GM19035 (cell line): ENCODE measurements around the gene AMMECR1.
A peak's percentile ranks its signal among the peaks of the same experiment; 100 is the strongest.
"Not testable (repeated sequence)": the region's sequence is repeated elsewhere in the genome, so short reads cannot be mapped to it uniquely, and the experiment has no call there.

Experiments
- ATAC-seq: cut with Tn5 transposase; IDR thresholded peaks from one replicate; pipeline ENCODE4 v1.9.1; 2021; ENCODE audit not compliant: unreplicated experiment

Gene AMMECR1

DNA sequence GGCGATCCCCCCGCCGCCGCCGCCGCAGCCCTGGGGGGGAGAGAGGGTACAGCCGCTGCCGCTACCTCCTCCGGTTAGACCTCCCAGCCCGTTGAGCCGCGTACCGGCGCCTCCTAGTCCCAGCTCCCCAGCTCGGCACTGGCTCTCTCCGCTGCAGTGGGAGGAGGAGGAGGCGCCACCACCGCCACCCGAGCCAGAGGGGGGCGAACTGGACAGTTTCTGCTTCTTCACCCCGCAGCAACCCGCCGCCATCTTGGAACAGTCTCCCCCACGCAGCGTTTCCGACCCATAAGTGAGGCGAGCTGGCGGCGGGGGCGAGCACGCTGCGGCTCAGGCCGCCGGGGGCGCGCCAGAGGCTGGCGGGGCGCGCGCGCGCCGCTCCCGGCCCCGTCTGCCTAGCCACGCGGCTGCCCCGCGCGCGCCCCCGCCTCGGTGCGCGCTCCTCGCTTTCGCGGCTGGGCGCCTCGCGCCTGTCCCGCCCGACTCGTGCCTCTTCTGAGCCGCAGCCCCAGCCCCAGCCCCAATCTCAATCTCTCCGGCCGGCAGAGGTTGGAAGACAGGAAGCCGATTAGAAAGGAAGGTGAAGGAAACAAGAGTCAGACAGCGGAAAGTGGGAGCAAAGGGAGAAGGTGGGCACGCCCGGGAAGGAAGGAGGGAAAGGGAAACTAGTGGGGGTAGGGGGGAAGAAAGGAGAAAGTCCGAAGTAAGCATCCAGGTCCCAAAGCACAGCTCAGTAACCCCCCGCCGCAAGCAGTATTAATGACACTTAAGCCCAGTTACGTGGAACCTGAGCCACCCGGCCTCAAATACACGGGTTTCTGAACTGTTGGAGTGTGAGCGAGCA lies at the start of gene AMMECR1:
Gene AMMECR1 (minus strand): TSS at position 266 of the 844 bp plus-strand sequence. CDS start 14 bp downstream, at position 252.
- peak; percentile 73 for ATAC-seq

DNA sequence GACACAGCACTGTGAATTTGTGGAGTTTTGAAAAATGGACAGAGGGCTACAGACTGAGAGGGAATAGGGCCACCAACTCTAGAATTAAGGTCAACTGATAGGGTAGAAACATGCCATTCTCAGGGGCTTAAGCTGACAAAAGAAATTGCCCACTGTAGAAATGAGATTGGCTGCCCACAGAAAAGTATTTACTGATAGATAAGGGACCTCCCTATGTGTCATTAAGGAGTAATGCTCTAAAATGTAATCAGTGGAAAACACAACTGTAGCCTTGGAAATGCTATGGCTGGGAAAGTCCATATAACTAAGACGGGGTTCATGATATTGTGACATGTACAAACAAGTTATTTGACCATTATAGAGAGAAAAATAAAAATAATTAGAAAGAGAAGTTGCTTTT lies 45.4 kb upstream of the AMMECR1 start:
- no peak for ATAC-seq

DNA sequence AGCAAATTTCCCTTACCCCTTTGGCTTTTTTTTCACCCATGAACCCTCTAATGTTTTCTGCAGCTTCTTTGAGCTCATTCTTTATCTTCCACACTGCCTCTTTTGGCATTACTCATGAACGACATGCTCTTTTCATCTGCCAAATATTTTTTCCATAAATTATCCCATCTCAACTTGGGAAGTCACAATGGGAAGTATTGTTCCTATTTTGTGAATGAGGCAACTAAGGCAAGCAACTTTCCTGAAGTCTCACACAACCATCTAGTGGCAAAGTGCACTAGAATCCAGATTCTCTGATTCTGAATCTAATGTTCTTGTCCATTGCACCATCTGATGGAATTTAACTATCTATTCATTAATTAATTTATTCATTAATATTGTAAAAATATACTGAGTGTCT lies 41.4 kb upstream of the AMMECR1 start:
- ATAC-seq: no peak

DNA sequence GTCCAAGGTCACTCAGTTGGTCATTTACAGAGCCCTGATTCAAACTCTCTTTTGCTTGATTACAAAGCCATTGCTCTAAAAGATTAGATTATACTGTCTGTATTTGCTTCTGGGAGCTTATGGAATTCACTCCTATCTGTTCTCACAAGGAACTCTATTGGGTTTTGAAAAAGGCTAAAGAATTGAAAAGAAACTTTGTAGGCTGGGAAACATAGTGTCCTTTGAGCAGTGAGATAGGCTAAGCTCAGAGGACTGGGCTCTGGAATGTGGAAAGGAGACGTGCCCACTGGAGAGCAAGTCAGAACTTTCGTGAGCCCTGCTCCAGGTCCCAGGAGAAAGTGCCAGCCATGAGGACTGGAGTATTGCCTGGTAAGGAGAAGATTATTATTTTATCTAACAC lies 40.7 kb upstream of the AMMECR1 start, which contains the start of gene RTL9:
Gene RTL9 (plus strand): TSS at position 301 of the 400 bp plus-strand sequence. CDS start 91,770 bp downstream, outside the sequence.
- ATAC-seq: no peak

DNA sequence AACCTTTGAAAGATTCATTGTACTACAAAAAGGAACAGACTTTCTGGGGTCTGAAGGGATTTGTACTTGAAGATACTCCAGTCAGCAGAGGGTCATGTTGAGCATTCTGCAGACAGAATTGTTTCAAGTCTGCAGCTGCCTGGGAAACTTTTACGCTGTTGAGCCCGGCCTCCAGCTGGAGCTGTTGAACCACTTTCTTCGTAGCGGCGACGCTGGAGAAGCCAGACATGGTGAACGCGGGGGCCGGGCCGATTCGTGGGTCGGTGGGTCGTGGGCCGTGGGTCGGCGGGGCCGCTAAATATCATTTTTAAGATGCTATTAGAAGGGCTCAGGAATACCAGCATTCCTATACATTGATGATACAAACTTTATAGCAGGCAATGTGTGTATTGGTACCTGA lies 28.8 kb upstream of the AMMECR1 start:
- ATAC-seq: no peak

DNA sequence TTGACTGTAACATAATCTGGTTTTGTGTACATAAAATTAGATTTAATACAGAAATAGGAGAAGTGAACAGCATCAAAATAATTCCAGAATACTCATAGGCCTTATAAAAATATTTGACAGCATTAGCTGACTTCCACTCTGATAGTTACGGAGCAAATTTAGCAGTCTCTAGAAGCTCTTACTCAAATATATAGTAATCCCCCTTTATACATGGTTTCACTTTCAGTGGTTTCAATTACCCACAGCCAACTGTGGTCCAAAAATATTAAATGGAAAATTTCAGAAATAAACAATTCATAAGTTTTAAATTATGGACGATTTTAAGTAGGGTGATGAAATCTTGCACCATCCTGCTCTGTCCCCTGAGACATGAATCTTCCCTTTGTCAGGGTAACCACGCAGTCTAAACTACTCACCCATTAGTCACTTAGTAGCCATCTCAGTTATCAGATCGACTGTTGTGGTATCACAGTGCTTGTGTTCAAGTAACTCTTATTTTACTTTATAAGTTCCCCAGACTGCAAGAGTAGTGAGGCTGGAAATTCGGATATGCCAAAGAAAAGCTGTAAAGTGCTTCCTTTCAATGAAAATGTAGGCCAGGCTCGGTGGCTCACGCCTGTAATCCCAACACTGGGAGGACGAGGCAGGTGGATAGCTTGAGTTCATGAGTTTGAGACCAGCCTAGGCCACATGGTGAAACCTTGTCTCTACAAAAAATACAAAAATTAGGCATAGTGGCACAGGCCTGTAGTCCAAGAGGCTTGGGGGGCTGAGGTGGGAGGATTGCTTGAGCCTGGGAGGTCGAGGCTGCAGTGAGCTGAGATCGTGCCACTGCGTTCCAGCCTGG lies 23.5 kb upstream of the AMMECR1 start:
- ATAC-seq: peak; percentile 90

DNA sequence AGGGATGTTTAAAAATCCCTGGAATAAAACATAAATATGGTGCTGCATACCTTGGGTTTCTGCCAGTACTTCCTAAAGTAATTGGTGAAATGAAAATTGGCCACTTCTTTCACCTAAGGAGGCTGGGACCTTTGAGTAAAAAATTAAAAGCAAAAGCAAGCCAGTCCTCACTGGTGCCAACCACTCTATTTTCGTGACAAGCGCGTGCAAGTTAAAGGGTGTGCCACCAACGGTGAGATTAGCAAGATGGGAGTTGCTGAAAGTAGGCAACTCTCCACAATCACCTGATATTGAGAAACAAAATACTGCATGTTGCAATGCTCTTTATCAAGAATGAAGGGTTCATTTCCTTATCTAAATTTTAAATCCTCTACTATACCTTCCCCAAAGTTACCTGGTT lies 21.1 kb upstream of the AMMECR1 start:
- no peak for ATAC-seq

DNA sequence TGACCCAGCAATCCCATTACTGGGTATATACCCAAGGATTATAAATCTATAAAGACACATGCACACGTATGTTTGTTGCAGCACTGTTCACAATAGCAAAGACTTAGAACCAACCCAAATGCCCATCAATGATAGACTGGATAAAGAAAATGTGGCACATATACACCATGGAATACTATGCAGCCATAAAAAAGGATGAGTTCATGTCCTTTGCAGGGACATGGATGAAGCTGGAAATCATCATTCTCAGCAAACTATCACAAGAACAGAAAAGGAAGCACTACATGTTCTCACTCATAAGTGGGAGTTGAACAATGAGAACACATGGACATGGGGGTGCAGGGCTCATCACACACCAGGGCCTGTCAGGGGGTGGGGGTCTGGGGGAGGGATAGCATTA lies 15.6 kb upstream of the AMMECR1 start:
- not testable (repeated sequence) for ATAC-seq

DNA sequence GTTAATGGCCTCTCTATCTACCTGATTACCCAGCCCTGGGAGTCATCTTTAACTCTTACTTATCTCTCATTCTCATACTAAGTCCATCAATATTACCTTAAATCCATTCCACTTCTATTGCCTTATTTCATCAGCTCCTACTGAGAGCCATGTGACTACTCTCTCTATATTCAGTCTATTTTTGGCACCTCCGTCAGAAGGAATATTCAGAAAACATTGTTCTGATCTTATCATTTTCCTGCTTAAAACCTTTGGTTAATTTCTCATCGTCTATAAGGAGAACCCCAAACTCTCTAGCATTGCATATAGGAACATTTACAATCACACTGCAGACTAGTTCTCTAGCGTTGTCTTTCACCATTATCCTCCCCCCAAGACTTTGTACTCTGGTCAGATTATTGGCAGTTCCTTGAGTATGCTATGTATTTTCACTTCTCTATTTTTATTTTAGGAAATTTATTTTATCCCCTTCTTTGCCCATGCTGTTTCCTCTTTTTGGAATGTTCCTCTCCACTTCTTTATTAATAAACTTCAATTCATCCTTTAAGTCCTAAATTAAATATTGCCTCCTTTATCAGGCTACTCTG lies 13.7 kb upstream of the AMMECR1 start:
- no peak for ATAC-seq

DNA sequence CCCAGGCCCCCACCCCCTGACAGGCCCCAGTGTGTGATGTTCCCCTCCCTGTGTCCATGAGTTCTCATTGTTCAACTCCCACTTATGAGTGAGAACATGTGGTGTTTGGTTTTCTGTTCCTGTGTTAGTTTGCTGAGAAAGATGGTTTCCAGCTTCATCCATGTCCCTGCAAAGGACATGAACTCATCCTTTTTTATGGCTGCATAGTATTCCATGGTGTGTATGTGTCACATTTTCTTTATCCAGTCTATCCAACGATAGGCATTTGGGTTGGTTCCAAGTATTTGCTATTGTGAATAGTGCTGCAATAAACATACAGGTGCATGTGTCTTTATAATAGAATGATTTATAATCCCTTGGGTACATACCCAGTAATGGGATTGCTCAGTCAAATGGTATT lies 10.7 kb upstream of the AMMECR1 start:
- ATAC-seq: not testable (repeated sequence)

DNA sequence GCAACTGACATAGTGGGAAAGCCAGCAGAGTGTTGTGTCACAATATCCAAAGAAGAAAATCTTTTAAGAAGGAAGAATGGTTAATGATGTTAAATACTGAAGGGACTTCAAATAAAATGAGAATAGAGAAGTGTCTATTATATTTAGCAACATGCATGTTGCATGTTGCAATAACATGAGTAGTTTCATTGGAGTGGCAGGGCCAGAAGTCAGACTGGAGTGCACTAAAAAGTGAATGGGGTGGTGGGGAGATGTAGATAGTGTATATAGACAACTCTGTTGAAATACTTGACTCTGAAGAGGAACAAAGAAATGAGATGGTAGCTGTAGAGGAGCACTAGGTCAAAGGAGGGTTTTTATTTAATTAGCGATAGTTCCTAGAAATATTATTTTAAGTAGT lies 9.5 kb upstream of the AMMECR1 start:
- ATAC-seq: no peak

DNA sequence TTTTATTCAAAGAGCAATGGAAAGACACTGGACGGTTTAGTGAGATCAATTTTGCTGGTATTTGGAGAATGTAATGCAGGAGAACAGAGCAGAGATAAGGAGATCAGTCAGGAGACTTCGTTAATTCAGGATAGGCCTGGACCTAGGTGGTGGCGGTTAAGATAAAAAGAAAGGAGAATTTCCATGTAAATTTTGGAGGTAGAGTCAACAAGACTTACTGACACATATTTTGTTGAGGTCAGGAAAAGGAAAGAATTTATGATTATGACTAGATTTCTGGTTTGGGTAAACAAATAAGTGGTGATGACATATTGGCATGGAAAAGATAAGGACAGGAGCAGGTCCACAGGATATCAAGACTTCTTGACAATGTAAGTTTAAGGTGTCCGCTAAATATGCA lies 8.8 kb upstream of the AMMECR1 start:
- ATAC-seq: no peak

DNA sequence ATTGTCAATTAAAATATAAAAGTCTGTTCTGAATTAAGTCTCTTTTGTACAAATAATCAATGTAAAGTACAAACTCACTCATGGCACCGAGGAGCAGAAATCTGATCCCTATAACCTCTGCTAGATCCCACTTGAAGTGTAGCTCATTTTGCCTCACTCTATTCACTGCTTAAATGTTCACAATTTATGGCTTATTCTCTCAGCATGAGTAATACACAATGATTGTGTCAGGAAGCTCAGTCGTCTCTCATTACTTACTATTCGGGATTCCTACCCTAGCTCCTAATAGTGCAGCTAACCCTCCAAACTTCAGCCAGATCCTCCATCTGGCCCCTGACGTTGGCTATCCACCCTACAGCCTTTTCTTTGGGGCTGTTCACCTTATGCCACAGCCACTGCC lies 4.7 kb upstream of the AMMECR1 start:
- ATAC-seq: no peak

DNA sequence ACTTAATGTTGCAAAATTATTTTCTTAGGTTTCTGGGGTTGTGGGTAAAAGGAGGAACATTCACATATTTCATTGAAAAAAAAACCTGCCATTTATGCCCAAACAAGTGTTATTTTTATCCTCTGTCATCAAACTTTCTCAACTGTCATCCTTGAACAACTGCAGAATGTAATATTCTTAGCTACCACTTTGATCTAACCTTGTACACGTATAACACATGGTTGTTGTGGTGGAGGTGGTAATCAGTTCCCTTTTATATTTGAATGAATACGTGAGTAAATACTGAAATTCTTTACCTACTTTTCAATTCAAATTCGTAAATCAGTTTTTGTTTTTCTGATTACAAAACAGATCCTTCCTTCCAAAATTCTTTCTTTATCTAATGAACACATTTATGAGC lies 3.8 kb upstream of the AMMECR1 start:
- no peak for ATAC-seq

DNA sequence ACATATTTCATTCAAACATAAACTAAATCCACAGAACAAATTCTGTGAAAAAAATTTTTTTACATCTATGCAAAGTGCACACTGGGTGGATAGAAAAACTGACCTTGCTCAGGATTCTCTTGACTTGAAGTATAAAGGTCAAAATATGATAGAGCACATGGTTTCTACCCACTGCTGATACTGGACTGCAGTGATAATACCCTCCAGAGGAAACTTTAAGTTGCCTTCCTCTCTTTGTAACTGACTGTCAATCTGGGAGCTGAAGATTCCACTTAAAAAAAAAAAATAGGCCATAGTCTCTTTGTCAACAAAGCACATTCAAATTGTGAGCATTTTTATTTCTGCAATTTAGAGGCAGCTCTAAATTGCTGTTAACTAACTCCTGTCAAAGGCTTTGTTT lies 3.2 kb upstream of the AMMECR1 start:
- ATAC-seq: no peak

DNA sequence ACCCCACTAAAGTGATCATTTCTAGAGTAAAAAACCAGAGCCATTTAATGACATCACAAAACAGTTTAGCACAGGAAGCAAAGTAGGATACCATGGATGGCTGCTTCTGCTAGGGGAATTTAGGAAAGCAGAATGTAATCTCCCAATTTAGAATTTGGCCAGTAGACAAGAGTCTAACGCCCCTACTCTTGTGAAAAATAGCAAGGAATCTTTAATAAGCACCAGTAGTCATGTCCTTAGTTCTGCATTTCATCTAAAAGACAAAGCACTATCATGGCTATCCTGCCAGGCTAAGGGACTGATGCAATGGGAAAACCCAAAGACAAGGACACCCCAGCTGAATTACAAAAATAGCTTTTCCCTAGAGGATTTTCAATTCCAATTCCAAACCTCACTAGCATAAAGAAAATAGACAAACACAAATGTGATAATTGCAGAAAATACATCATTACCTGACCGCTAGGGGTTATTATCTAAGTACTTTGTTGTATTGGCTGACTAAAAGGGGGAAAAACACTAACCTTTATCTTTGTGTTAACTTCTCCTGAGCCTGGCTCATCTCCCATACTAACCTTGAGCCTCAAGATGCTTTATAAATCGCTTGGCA lies 2.6 kb upstream of the AMMECR1 start:
- ATAC-seq: no peak

DNA sequence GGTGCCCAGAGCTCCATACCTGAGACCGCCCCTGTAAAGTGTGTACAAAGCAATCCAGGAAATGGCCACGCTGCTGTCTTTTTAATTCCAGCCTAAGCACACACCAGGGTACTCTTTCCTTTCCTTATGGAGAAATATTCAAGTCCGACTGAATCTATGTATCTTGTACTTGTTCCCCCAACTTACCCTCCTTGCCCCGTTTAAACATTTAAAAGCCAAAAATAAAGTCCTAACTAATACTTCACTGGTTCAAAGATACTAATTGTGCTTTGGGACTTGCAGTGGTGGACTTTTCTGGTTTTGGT lies 731 bp upstream of the AMMECR1 start:
- no peak for ATAC-seq

DNA sequence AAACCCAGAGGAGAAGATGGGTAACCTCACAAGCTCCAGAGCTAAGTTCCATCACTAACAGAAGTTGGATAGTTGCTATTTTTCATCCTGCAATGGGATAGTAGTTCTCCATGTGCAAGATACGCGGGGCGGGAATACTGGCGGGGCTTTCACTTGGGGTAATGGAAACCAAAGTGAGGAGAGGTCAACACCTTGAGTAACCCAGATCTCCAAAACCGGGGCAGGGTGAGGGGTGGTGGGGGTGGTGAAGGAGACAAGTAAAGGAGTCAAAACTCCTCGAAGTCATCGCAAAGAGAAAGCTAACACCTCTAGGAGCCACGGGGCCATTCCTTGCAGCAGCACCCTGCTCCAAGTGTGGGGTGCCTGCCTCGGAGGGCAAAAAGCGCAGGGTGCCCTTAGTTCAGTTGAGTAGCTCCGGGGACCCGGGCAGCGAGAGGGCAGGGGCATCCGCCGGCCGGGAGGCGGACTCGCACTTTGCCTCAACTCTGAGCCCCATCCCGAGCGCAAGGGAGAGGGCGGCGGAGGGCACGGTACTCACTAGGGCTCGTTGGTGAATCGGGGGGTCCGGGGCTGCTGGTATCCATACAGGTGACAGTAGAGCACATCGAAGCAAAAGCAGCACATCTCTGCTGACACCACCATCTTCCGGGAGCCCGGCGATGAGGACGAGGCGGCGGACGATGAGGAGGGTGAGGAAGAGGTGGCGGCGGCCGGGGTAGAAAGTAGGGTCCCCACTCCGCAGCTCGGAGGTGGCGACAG lies 645 bp downstream of the AMMECR1 start:
- peak; percentile 21 for ATAC-seq

DNA sequence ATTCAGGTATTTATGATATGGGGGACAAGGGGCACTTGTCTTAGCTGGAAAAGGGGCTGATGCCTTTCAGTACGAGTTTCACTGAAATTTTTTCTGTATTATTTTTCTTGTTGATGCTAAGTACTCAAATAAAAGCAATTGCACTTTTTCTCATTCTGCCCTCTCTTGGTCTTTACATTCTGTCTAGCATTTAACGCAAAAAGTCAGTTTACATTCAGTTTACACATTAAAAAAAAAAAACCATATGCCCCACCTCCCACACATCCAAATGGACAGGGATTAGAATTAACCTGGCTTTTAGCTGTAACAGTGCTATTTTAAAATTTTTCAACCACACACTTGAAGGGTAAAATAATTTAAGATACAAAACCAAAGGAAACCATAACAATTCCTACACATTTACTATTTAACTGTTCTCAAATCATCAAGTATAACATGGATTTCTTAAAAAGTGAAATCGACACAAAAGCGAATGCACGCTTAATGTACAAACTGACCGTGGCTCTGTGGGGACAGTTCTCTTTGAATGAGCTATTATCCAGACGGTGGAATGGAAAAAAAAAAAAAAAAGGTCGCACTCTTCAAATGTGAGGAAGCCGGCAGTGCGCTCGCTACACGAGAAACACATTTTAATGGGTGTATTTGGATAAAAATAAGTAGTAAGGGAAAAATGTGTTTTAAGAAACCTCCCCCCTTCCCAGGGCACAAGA lies 1.4 kb downstream of the AMMECR1 start:
- no peak for ATAC-seq

DNA sequence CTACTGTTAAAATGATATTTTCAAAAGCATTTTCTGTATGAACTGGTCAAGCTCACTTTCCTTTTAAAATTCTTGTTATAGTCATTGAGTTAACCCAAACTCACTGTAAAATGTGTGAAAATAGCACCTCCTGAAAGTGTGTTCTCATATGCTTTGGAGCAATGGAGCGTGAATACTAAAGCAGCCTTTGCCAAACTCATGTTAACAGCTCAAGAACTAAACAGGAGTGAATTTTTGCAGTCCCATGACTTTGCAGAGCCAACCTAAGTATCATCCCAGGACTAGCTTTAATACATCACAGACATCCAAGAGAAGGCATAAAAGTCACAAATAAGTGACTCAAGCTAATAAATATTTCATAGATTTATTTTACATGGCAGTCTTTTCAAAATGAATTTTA lies 2.3 kb downstream of the AMMECR1 start:
- ATAC-seq: no peak
